GM18861 (cell line): ENCODE measurements around the gene HIP1.
"Not testable (repeated sequence)": the region's sequence is repeated elsewhere in the genome, so short reads cannot be mapped to it uniquely, and the experiment has no call there.

Experiments
- ATAC-seq: cut with Tn5 transposase; IDR thresholded peaks from one replicate; pipeline ENCODE4 v1.9.1; 2021; ENCODE audit not compliant: unreplicated experiment

HIP1 gene

GRCh38 chr7:75619636-75620035, 119.1 kb downstream of the HIP1 start:
- ATAC-seq: no peak

DNA sequence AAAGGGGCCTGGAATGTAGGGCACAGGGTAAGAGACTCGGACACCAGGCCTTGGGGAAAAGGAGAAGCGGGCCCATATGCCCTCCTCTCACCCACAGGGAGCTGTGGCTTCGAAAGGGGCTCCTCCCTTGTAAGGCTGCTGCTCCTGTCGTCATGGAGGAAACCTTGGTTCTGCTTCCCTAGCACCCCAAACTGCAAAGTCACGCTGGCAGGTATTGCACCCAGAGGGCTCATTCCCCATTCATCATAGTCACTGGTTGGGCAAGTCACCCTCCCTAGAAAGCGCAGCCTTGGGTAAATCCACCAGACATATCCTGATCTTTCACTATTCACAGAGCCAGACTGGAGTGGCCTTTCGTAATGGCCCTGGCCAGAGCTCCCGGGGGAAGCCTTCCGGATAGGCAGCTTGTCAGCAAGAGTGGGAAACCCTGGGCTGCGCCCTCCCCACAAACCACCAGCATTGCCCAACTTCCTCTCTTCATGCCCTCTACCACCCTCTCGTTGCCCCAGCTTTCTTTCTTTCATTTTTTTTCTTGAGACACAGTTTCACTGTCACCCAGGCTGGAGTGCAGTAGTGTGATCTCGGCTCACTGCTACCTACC, 121.0 kb downstream of the HIP1 start:
- no peak for ATAC-seq

DNA sequence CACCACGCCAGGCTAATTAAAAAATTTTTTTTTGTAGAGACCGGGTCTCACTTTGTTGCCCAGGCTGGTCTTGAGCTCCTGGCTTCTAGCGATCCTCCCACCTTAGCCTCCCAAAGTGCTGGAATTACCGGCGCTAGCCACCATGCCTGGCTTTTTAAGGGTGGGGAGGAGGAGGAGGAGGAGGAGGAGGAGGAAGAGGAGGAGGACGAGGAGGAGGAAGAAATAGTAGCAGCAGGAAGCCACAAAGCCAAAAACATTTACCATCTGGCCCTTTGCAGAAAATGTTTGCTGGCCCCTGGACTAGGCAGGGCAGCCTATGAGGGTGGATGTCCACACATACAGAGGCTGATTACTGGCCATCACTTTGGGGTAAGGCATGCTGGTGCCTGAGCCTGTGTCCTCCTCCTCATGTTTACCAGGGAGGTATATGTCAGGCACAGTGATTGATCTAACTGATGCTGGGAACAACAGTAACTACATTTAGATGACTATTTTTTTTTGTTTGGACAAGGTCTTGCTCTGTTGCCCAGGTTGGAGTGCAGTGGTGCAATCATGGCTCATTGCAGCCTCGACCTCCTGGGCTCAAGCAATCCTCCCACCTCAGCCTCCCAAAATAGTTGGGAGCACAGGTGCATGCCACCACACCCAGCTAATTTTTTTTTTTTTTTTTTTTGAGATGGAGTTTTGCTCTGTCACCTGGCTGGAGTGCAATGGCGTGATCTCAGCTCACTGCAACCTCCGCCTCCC, 122.1 kb downstream of the HIP1 start:
- no peak for ATAC-seq

GRCh38 chr7:75614401-75614800, 124.3 kb downstream of the HIP1 start:
- ATAC-seq: no peak

DNA sequence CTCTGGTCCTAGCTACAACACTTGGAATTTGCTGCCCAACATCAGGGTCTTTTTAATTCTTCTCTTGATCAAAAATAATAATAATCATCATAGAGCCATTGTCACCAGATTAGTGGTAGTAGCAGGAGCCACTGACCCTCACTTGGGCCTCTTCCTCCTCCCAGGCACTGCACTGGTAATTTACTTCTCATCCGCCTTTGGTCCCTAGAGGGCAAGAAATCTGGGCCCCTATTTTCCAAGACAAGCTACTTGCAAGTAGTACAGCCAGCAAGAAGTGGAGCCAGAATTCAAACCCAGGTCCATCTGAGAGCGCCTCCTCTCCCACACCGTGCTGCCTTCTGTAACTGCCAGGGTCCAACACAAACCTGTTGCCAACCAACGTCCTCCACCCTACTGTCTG, 125.4 kb downstream of the HIP1 start:
- ATAC-seq: no peak

GRCh38 chr7:75611557-75612178, 127.1 kb downstream of the HIP1 start:
- no peak for ATAC-seq

GRCh38 chr7:75609416-75609815, 129.3 kb downstream of the HIP1 start:
- ATAC-seq: not testable (repeated sequence)

DNA sequence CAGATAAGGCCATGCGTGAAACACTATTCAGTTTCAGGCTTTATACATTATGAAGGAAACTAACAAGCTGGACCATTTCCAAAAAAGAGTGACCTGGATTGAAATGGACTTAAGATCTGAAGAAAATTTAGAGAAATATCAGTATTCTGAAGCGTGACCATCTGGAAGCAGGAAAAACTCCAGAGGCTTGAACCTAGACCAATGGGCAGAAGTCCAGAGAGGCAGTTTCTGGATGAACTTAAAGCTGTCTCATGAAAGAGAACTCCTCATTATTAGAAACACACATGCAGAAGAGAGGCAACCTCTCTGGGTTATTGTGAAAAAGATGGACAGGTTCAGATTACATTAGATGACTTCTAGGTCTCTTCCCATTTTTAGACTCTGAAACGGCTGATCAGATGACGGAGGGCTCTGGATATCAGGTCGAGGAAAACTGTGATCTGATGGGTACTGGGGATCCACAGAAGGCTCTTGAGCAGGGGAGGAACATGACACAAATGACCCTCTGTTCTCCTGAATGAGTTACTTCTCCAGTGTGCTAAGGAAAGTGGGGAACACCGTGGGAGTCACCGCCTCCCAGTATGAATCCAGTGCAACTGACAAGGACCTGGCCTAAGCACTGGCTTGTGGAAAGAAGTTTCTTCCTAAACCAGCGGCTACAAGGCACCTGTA, 130.2 kb downstream of the HIP1 start:
- no peak for ATAC-seq

DNA sequence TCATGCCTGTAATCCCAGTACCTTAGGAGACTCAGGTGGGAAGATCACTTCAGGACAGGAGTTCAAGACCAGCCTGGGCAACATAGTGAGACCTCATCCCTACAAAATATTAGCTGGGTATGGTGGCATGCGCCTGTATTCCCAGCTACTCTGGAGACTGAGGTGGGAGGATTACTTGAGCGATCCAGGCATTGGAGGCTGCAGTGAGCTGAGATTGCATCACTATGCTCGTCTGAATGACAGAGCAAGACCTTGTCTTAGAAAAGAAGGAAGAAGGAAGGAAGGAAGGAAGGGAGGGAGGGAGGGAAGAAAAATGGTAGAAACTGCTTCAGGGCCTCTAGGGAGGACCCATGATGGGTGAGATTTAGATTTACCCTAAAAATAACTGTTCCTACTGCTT, 134.3 kb downstream of the HIP1 start:
- no peak for ATAC-seq

DNA sequence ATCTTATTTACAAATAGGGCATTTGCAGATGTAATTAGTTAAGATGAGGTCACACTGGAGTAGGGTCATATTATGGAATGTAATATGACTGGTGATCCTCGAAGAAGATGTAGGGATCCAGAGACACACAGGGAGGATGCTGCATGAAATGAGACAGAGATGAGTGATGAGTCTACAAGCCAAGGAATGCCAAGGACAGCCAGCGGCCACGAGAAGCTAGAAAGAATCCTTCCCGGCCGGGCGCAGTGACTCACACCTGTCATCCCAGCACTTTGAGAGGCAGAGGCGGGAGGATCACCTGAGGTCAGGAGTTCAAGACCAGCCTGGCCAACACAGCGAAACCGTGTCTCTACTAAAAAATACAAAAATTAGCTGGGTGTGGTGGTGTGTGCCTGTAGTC, 135.9 kb downstream of the HIP1 start:
- ATAC-seq: not testable (repeated sequence)

DNA sequence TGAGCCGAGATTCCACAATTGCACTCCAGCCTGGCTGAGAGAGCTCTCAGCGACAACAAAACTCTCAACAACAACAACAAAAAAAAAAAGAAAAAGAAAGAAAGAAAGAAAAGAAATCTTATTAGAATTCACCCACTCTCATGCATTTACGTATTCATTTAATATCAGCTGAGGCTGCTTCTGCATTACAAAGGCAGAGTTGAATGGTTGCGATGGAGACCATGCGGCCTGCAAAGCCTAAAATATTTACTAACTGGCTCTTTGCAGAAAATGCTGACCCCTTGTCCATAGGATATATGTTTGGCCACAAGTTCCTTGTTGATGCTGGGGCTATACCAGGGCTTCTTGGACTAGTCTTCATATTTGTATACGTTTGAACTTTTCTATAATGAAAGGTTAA, 137.2 kb downstream of the HIP1 start:
- no peak for ATAC-seq

DNA sequence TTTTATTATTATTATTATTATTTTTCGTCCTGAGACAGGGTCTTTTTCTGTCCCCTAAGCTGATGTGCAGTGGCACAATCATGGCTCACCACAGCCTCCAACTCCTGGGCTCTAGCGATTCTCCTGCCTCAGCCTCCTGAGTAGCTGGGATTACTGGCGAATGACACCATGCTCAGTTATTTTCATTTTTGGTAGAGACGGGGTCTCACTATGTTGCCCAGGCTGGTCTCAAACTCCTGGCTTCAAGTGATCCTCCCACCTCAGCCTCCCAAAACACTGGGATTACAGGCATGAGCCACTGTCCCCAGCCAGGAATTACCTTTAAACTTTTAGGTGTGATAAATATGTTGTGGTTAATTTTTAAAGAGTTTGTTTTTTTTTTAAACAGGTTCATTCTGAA, 138.0 kb downstream of the HIP1 start:
- ATAC-seq: not testable (repeated sequence)

DNA sequence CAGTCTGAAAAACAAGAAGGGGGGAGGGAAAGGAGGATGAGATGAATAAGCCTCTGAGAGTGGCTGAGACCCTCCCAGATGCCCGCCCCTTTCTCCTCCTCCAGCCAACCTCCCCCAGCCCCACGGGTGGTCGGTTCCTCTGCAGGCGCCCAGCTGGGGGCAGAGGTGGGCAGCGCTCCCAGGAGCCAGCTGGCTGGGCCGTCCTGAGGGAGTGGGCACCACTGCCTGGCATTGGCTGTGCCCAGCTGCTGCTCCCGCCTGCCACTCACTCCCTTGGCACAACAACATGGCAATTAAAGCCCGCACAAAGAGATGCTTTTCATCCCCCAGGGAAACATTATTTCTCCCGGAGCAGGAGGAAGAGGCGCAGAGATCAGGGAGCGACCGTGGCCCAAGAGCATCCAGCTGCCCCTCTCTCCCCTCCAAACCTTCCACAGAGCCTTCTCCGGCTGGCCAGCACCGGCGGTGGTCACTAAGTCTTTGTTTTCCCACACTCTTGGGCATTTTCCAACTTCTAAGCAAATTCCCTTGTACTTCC, 139.4 kb downstream of the HIP1 start:
- no peak for ATAC-seq

GRCh38 chr7:75596727-75597614, 141.8 kb downstream of the HIP1 start:
- ATAC-seq: peak; percentile 49

DNA sequence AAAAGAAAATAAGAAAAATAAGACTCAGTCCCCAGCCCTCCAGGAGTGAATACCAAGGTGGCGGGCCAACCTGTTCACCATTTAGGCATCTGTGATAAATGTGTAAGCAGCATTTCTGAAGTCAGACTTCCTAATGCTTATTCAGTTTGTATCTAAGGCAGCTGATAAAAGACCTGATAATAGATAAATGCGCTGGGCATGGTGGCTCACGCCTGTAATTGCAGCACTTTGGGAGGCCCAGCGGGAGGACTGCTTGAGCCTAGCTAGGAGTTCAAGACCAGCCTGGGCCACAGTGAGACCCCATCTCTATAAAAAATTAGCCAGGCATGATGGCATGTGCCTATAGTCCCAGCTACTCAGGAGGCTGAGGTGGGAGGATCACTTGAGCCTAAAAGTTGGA, 143.0 kb downstream of the HIP1 start:
- no peak for ATAC-seq

DNA sequence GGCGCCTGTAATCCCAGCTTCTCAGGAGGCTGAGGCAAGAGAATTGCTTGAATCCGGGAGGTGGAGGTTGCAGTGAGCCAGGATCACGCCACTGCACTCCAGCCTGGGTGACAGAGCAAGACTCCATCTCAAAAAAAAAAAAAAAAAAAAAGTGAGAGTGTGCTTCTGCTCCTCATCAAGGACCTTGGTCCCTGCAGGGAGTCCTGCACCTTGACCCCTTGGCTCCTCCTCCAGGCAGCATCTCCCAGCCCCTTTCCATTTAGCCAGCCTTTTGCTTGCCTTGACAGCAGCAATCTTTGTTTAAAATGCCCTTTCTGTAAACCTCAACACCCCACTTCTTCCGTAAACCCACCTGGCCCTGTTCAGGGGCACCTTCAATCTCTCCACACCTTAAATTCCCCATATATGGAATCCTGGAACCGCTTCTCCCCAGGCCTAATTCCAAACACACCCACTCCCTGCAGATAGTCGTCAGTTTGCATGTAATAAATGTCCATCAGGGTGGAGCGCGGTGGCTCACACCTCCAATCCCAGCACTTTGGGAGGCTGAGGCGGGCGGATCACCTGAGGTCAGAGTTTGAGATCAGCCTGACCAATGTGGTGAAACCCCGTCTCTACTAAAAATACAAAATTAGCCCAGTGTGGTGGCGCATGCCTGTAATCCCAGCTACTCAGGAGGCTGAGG, 145.1 kb downstream of the HIP1 start:
- not testable (repeated sequence) for ATAC-seq

GRCh38 chr7:75591467-75592255, 147.1 kb downstream of the HIP1 start:
- ATAC-seq: no peak

DNA sequence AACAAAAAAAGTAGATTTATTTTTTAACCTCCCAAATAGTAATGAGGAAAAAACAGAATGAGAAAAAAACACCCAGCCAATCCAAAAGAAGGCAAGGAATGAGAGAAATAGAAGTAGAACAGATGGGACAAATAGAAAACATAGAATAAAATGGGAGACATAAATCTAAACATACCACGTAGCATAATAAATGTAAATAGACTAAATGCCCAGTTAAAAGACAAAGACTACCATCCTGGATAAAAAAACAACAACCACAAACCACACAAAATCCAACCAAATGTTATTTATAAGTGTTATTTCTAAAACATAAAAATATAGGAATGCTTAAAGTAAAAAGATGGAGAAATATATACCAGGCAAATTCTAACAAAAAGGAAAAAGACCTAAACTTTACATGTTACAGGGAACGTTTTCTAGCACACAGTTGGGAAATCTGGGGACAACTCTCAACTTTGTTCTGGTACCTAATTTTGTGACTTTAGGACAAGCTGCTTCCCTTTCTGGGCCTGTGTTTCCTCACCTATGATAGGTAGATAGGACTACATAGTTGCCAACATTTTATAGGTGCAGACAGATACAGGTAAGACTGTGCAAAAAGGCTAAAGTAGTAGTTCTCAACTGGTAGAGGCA, 148.3 kb downstream of the HIP1 start:
- no peak for ATAC-seq

DNA sequence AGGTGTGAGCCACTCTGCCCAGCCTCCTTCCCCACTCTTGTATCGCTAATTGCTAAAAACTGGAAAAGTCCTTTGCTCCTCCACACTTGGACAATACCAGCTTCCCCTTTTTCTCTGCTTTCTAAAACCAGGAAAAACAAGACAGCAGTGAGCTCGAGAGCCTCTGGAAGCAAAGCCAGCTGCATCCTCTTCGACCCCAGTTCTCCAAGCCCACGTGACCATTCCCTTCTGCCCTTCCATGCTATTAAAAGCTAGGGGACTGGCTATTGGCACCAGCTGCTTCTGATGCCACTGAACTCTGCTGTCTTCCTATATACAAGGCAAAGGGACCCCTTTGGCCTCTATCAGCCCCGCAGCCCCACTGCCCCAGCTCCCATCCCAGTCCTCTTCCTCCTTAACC, 154.4 kb downstream of the HIP1 start:
- no peak for ATAC-seq
